Erythroblast (primary cell): ENCODE measurements around the gene OR2H2.

Experiments used
- GATA1 ChIP-seq: IDR thresholded peaks from 2 replicates; pipeline ENCODE4 v1.6.1; 2011; ENCODE audit warnings: low read depth, mild to moderate bottlenecking, control low read depth, low read length, moderate library complexity
- POLR2A ChIP-seq: IDR thresholded peaks from 2 replicates; pipeline ENCODE4 v1.6.1; 2011; ENCODE audit warnings: mild to moderate bottlenecking, low read length

GRCh38 chr6:29596381-29596900, 11.5 kb downstream of the OR2H2 start:
- no peak for TF ChIP-seq POLR2A
- no peak for TF ChIP-seq GATA1
